MM.1S (cell line): Measurements from ENCODE around the gene HIGD1C.
"Not testable (repeated sequence)": the region's sequence is repeated elsewhere in the genome, so short reads cannot be mapped to it uniquely, and the experiment has no call there.

Source experiments
- EZH2 ChIP-seq: fragments of 300-600 bp; sonication (generic); optimal IDR thresholded peaks from 2 replicates; pipeline ENCODE3; 2017; ENCODE audit warnings: low read depth, mild to moderate bottlenecking, antibody characterized with exemption, low read length, mixed read lengths
- TF ChIP-seq, protein P1 (sequence below): fragments of 300-600 bp; sonication (generic); IDR thresholded peaks from 2 replicates; pipeline ENCODE4 v1.5.1; 2016; ENCODE audit warnings: antibody characterized with exemption, low read length, mixed read lengths

DNA sequence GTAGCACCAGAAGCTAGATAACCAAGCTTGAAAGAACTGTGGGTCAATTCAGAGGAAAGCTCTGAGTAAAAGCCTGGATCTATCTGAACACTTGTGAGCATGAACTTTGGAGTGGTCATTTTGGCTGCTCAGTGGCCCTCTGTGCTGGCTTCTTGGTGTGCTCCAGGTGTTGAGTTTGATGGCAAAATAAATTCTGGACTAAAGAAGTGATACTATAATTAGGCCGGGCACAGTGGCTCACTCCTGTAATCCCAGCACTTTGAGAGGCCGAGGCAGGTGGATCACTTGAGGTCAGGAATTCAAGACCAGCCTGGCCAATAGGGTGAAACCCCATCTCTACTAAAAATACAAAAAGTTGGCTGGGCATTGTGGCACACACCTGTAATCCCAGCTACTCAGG, 2.4 kb downstream of the HIGD1C start:
- TF ChIP-seq, protein P1, sequence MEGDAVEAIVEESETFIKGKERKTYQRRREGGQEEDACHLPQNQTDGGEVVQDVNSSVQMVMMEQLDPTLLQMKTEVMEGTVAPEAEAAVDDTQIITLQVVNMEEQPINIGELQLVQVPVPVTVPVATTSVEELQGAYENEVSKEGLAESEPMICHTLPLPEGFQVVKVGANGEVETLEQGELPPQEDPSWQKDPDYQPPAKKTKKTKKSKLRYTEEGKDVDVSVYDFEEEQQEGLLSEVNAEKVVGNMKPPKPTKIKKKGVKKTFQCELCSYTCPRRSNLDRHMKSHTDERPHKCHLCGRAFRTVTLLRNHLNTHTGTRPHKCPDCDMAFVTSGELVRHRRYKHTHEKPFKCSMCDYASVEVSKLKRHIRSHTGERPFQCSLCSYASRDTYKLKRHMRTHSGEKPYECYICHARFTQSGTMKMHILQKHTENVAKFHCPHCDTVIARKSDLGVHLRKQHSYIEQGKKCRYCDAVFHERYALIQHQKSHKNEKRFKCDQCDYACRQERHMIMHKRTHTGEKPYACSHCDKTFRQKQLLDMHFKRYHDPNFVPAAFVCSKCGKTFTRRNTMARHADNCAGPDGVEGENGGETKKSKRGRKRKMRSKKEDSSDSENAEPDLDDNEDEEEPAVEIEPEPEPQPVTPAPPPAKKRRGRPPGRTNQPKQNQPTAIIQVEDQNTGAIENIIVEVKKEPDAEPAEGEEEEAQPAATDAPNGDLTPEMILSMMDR = not testable (repeated sequence)
- not testable (repeated sequence) for TF ChIP-seq EZH2
